ENCODE results near the gene TKFC.

DNA sequence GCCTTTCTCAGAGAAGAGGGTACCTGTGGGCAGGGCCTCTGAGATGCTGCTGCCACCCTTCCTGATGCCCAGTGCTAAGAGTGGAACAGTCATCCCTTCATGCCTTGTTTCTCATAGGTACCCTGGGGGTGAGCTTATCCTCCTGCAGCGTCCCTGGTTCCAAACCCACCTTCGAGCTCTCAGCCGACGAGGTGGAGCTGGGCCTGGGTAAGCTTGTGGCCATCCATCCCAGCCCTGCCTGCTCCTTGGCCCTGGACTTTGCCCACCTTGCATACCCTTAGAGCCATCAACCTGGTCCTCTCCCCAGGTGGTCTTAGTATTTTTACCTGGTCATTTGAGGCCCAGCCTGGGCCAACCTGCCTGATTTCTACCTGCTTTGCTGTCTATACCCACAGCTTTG lies 8.7 kb downstream of the TKFC start:
- no peak for TF ChIP-seq POLR2A (IDR thresholded peaks at IDR 0.05; ENCODE audit: low read length)
- TF ChIP-seq GATA1 (IDR thresholded peaks at IDR 0.05; ENCODE audit: low read depth, low read length) = no peak

Data from erythroblast (primary cell).